DMS 273 treated with DMSO at 0.1 percent for 48 hours (cell line): ENCODE measurements around the gene LEMD3.

Experiments used
- DNase-seq: peaks from one replicate; lab custom pipeline; 2025; lab: John Stamatoyannopoulos, UW

Gene LEMD3

DNA sequence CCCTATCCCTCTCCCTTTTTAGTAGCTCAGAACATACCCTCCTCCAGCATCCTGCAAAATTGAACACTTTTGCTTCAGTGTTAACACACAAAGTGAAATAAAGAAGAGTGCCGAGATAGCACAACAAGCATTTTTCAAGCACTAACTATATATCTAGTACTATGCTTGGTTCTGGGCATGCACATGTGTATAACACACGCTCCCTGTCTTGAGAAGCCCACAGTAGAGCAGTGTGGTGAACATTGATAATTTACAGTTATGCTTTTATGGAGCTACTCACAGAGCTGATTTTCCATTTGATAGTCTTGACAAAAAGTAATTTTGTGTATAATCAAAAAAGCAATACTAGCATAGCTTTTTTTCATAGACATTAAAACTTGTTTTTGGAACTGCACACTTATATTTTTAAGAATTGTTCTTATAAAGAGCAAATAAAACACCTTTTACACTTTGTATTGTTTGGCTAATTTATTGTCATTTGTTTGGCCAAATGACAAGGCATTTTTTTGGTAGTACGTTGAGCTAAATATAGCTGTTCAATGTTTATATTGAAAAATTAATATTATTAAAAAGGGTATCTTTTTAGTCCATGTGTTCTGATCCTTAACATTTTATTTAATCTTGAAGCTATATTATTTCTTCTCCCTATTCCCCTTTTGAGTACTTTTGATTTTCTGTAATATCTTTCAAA is 39.7 kb downstream of the LEMD3 start:
- no peak for DNase-seq

- no peak for DNase-seq
Observed at GRCh38 chr12:65209655-65210043, 40.3 kb downstream of the LEMD3 start.

DNA sequence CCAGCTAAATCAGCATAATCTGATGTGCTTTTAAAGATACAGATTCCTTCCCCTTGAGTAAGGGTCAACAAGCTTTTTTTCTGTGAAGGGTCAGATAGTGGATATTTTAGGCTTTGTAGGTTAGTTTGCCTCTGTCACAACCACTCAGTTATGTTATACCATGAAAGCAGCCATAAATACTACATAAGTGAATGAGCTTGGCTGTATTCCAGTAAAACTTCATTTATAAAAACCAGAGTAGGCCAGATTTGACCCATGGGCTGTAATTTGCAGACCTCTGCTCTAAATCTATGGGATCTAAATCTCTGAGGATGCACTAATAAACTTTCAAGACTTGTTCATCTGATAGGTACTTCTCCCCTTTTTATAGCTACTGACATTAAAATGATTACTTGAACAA is 47.7 kb downstream of the LEMD3 start:
- DNase-seq, result no peak

DNA sequence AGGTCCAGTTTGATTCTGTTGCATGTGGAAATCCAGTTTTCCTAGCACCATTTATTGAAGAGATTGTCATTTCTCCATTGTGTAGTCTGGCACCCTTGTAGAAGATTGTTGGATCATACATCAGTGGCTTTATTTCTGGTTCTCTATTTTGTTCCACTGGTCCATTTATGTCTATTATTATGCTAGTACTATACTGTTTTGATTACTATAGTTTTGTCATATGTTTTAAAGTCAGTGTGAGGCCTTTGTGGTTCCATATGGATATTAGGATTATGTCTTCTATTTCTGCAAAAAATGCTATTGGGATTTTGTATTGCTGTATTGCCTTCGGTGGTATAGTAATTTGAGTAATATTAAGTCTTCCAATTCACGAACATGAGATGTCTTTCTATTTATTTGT is 51.4 kb downstream of the LEMD3 start:
- no peak for DNase-seq

DNA sequence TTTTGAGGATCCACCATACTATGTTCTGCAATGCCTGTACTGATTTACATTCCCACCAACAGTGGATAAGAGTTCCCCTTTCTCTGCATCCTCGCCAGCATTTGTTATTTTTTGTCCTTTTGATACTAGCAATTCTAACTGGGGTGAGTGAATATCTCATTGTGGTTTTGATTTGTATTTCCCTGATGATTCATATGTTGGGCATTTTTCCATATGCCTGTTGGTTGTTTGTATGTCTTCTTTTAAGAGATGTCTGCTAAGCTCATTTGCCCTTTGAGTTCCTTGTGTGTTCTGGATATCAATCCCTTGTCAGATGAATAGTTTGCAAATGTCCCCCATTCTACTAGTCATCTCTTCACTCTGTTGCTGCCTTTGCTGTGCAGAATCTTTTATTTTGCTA is 60.1 kb downstream of the LEMD3 start:
- no peak for DNase-seq

GRCh38 chr12:65232476-65233077 is 63.2 kb downstream of the LEMD3 start:
- no peak for DNase-seq

- DNase-seq, result no peak
Observed at GRCh38 chr12:65237153-65237552, 67.8 kb downstream of the LEMD3 start.

- no peak for DNase-seq
Observed at GRCh38 chr12:65238609-65239008, 69.2 kb downstream of the LEMD3 start.

DNA sequence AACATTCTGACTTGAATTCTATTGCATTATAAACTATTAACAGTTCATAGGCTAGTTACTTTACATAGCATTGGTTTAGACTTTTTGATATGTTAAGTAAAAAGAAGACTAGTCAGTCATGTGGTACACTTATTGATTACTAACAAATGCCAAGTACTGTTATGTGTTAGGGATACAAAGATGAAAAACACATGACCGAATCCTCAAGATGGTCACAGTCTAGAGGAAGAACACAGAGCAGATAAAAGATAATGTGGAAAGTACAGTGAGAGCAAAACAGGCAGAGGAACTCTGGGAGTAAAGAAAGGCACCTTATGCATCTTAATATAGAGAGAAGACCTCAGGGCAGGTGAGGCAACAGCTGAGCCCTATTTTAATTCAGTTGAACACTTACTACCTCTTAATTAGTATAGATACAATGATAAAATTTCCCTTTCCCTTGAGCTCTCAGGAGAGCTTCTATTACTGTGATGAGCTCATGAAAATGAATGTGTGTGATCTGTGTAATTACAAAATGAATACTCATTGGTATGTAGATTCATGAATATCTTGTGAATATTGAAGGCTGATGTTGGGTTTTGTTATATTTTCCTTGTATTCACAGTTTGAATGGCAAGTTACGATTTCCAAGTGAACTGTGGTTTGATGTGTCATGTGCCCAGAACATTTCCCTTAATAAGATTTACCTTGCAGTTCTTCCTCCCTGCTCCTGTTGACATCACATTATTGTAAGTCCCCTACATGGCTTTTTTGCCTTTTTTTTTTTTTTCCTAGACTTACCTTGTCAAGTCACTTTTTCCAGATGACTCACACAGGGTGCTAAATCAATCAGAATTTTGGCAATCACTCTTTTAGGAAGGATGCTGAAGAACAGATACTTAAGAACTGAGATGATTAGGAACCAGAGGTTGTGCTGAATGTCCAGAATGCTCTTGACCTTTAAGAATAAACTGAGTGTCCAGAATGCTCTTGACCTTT is 79.6 kb downstream of the LEMD3 start:
- DNase-seq, result no peak

GRCh38 chr12:65252515-65252914 is 83.1 kb downstream of the LEMD3 start:
- DNase-seq, result no peak

GRCh38 chr12:65257986-65258385 is 88.6 kb downstream of the LEMD3 start:
- no peak for DNase-seq

DNA sequence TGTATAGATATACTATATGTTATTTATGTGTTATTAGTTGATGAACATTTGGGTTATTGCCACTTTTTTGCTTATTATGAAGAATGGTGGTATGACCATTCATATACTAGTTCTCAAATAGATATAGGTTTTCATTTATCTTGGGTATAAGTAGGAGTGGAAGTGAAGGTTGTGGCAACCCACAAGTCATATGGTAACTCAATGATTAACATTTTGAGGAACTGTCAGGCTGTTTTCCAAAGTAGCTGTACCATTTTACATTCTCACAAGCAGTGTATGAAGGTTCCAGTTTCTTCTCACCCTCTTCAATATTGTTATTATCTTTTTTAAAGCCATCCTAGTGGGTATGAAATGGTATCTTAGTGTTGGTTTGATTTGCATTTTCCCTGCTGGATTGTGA is 90.1 kb downstream of the LEMD3 start:
- DNase-seq, result no peak

DNA sequence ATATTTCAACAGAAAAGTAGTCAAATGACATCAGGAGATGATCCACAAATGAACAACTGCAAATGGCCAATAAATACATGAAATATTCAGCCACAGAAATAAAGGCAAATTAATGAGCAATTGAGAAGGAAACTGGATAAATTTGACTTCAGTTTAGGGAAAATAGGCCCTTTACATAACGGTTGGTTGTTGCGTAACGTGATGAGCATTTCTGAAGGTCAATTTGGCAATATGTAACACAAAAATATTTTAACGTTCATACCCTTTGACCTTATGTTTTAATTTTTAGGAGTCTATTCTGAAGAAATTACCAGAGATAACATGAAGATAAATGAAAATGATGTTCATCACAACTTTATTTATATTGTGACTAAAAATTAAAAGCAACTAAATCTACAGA is 94.4 kb downstream of the LEMD3 start:
- no peak for DNase-seq

DNA sequence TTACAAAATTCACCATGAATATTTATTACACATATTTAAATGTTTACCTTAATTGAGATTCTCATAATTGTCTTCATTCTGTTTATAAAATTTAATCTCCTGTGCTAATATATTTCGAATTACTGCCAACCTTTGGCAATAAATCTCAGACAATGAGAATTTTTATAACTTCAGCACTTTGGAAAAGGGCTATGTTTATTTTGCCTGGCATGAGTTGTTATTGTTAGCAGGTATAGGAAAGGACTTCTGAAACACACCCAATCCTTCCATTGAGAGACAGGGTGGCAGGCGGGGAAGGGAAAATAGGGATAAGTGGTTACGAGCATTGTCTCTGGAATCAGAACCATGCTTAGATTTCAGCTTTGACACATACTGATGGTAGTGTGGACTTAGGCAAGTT is 97.0 kb downstream of the LEMD3 start:
- DNase-seq, result no peak

- no peak for DNase-seq
Observed at GRCh38 chr12:65269603-65270002, 100.2 kb downstream of the LEMD3 start.

GRCh38 chr12:65274602-65275272 is 105.4 kb downstream of the LEMD3 start:
- no peak for DNase-seq

GRCh38 chr12:65275627-65276026 is 106.2 kb downstream of the LEMD3 start:
- DNase-seq, result no peak

DNA sequence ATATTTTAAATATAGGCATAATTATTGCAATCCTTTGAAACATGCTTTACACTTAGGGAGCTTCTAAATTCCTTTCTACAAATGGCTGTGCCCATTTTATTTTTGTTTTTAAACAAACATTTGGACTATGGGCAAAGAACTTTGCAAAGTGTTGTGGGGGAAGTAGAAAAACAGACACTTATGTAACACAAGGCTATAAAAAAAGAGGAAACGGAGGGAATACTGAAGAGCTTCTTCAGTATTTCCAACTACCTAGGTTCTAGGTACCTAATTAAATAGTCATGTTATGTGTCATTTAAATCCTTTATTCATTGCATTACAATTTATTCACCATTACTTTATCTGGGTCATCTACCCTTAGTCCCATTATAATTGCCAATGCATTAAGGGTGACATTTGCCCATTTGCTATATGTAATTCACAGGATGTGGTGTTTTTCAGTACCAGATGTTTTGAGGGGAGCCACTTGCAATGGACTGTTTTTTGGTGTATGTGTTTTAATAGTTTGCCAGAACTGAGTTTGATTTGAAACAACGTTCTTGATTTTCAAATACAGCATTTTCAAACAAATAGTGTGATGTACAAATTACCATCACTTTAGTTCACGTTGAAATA is 107.6 kb downstream of the LEMD3 start:
- DNase-seq, result no peak

- no peak for DNase-seq
Observed at GRCh38 chr12:65277994-65278575, 108.7 kb downstream of the LEMD3 start.

DNA sequence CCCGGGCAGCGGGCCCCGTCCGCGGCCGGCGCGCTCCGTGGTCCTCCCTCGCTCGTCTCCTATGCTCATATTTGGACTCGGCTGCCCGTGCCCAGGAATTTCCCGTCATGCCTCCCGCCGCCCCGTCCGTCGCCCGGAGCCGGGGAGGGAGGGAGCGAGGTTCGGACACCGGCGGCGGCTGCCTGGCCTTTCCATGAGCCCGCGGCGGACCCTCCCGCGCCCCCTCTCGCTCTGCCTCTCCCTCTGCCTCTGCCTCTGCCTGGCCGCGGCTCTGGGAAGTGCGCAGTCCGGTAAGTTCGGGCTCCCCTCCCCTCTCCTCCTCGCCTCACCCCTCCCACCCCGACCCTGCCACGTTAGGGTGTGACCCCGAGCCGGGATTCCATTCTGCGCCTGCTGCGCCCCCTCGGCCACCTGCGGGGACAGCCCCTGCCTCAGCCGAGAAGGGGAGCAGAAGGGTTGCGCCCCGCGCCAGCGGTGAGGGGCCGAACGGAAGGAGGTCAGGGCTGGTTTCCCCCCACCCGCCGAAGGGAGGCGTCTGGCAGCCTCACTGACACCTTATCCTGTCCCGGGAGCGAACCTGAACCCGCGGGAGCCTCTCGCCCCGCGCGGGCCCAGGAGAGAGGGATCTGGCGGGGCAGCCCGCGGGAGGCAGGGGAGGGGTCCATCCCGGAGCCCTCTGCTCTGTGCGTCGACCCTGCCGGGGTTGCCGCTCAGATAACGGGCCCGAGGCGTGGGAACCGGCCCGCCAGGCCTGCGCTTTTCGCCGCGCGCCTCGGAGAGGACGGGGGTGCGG is 109.4 kb downstream of the LEMD3 start, which contains the start of gene MSRB3:
TSS of gene MSRB3 (plus strand) at position 108 of the 793 bp plus-strand sequence. CDS start 29,897 bp downstream, outside the sequence.
- no peak for DNase-seq
